Transverse colon (tissue), 4 donors: ENCODE results near the gene ANKRD34A. TPM values are rescaled to one million over a fixed set of nuclear protein-coding genes. Genes with fewer than 3 reads are reported as not detected.

Experiments used
- DNase-seq: peaks from one replicate; pipeline ENCODE4 v3.0.0-alpha.2; 2019
- H3K27ac ChIP-seq, 4 donors: fragments of 200-600 bp; sonication (generic); 2 replicates each; pipeline ENCODE4 v1.5.1; 2016 to 2018; ENCODE audit warnings: inconsistent platforms in 4 of 4
- H3K27me3 ChIP-seq: fragments of 200-600 bp; sonication (generic); 2 replicates; pipeline ENCODE4 v1.5.1; 2017; ENCODE audit warnings: inconsistent platforms
- H3K36me3 ChIP-seq, 4 donors: fragments of 200-600 bp; sonication (generic); 2 replicates each; pipeline ENCODE4 v1.5.1; 2017 to 2019; ENCODE audit warnings: inconsistent platforms in 4 of 4
- H3K4me1 ChIP-seq, 4 donors: fragments of 200-600 bp; sonication (generic); 2 replicates each; pipeline ENCODE4 v1.5.1; 2017 to 2020; ENCODE audit warnings: inconsistent platforms in 4 of 4
- H3K4me3 ChIP-seq, 4 donors: fragments of 200-600 bp; sonication (generic); 1 replicate in 1 of 4; 2 replicates in 3 of 4; pipeline versions ENCODE4 v1.5.1 to v1.6.1; 2017 to 2019; ENCODE audit warnings: inconsistent platforms in 4 of 4
- H3K9me3 ChIP-seq, 2 donors: fragments of 200-600 bp; sonication (generic); 2 replicates each; pipeline ENCODE4 v1.5.1; 2017 to 2019; ENCODE audit warnings: inconsistent platforms in 2 of 2
- CTCF ChIP-seq, 5 experiments: fragments of 200-600 bp in 3 of 5; fragments of 450-650 bp in 2 of 5; sonication (generic) in 3 of 5; IDR thresholded peaks; 1 replicate in 2 of 5; 2 replicates in 3 of 5; pipeline ENCODE4 v1.5.1; 2016 to 2017; ENCODE audit warnings: antibody characterized with exemption in 5 of 5, inconsistent platforms in 3 of 5, mild to moderate bottlenecking in 2 of 5, moderate library complexity in 1 of 5
- EP300 ChIP-seq: sonication (generic); formaldehyde crosslinking; IDR thresholded peaks from one replicate; pipeline ENCODE4 v1.6.1; 2017; ENCODE audit warnings: antibody characterized with exemption, low read depth
- POLR2A ChIP-seq: fragments of 450-650 bp; IDR thresholded peaks from one replicate; pipeline ENCODE4 v1.6.1; 2016; ENCODE audit warnings: antibody characterized with exemption, mild to moderate bottlenecking, moderate library complexity
- POLR2AphosphoS5 ChIP-seq, 3 donors: sonication (generic); formaldehyde crosslinking; IDR thresholded peaks; one replicate each; pipeline ENCODE4 v1.6.1; 2016; ENCODE audit warnings: antibody characterized with exemption in 3 of 3
- WGBS, 2 donors: methylation state at CpG; one replicate each; pipeline ENCODE4 v1.1.5; 2018; ENCODE audit warnings: low coverage in 1 of 2; 5-methylcytosine and 5-hydroxymethylcytosine counted together
- in situ Hi-C, 4 donors: fragments of 200-750 bp; cut with MboI; loops; one replicate each; pipeline versions ENCODE4 v1.15.0 to v1.15.1; 2017; ENCODE audit warnings: low sequenced_read_pairs in 3 of 4, low pct_ligation_motif_present in 1 of 4, low pct_unique_long_range_greater_than_20kb in 1 of 4
- intact Hi-C: fragments of 100-400 bp; cut with DNase I; formaldehyde crosslinking; loops from one replicate; pipeline ENCODE4 v1.15.1; 2023; ENCODE audit warnings: low total_unique reads
- total RNA-seq, 4 donors: library from RNA; depleted of rRNA; stranded (reverse); fragments of >200 nt; gene quantifications; one replicate each; pipeline ENCODE4 v1.1.0, GENCODE V29; 2016

ANKRD34A gene
- total RNA-seq, 4 donors from 2014 or later: 0.41 to 4.1 (median 0.64) TPM; not detected in 1

- Histone ChIP-seq H3K27ac (peak overlapping the region; percentile 87 to 95 (median 90)), H3K9me3 (peaks cover 0 to 4% of the 10 kb centered on the region in 2 donors), H3K4me1 (peaks cover 25 to 63% (median 49%) of the 10 kb centered on the region in 4 donors), H3K36me3 (no peaks in the 10 kb centered on the region), H3K4me3 (peak overlapping the region; percentile 42 to 67 (median 47)), H3K27me3 (peaks cover 36% of the 10 kb centered on the region)
- 0 to 2% methylated on average over 4 to 27 of the region's 36 CpGs for WGBS, 2 donors
- TF ChIP-seq POLR2A (no peak), EP300 (no peak), CTCF (IDR thresholded peaks at IDR 0.05) (no peak), POLR2AphosphoS5 (IDR thresholded peaks at IDR 0.05) (no peak)
- in situ Hi-C loops (no loop called here), intact Hi-C loops (no loop called here)
- DNase-seq: peak; percentile 38
Measured at GRCh38 chr1:145962157-145963102, 1.9 kb downstream of the ANKRD34A start.

GRCh38 chr1:145961425-145962156 lies 2.8 kb downstream of the ANKRD34A start:
- peak overlapping the region; percentile 87 to 95 (median 90) for H3K27ac ChIP-seq
- in situ Hi-C loops: no loop called here
- intact Hi-C loops: no loop called here

GRCh38 chr1:145961109-145961424 lies 3.3 kb downstream of the ANKRD34A start:
- no peak for TF ChIP-seq EP300
- no peak for TF ChIP-seq POLR2A
- TF ChIP-seq CTCF (IDR thresholded peaks at IDR 0.05): no peak
- TF ChIP-seq POLR2AphosphoS5 (IDR thresholded peaks at IDR 0.05): no peak
- H3K4me1 ChIP-seq: peaks cover 29 to 75% (median 51%) of the 10 kb centered on the region in 4 donors
- H3K9me3 ChIP-seq: no peaks in the 10 kb centered on the region
- no peak for DNase-seq
- H3K4me3 ChIP-seq: peak overlapping the region; percentile 42 to 67 (median 47)
- 1% methylated on average over 22 of the region's 22 CpGs; no CpG with 5 or more reads in 1 of the 2 donors for WGBS, 2 donors
- no peaks in the 10 kb centered on the region for H3K36me3 ChIP-seq
- in situ Hi-C loops: no loop called here
- peak overlapping the region; percentile 87 to 95 (median 90) for H3K27ac ChIP-seq
- intact Hi-C loops: no loop called here
- H3K27me3 ChIP-seq: peaks cover 36% of the 10 kb centered on the region

More at GRCh38 chr1:145961425-145962156, 2.8 kb downstream of the ANKRD34A start:
- WGBS, 2 donors: 4% methylated on average over 54 of the region's 57 CpGs; no CpG with 5 or more reads in 1 of the 2 donors
- no peaks in the 10 kb centered on the region for H3K9me3 ChIP-seq
- H3K4me3 ChIP-seq: peak overlapping the region; percentile 42 to 67 (median 47)
- peaks cover 36% of the 10 kb centered on the region for H3K27me3 ChIP-seq
- peaks cover 25 to 69% (median 50%) of the 10 kb centered on the region in 4 donors for H3K4me1 ChIP-seq
- H3K36me3 ChIP-seq: no peaks in the 10 kb centered on the region
- DNase-seq: peak; percentile 63
- TF ChIP-seq POLR2A (no peak), POLR2AphosphoS5 (IDR thresholded peaks at IDR 0.05) (no peak), EP300 (no peak), CTCF (IDR thresholded peaks at IDR 0.05) (no peak)
